ENCODE measurements around the gene LGR6. TPM values are rescaled to one million over a fixed set of nuclear protein-coding genes. Genes with fewer than 3 reads are reported as not detected.

The LGR6 gene
- total RNA-seq, 1 donor: 0.54 TPM

DNA sequence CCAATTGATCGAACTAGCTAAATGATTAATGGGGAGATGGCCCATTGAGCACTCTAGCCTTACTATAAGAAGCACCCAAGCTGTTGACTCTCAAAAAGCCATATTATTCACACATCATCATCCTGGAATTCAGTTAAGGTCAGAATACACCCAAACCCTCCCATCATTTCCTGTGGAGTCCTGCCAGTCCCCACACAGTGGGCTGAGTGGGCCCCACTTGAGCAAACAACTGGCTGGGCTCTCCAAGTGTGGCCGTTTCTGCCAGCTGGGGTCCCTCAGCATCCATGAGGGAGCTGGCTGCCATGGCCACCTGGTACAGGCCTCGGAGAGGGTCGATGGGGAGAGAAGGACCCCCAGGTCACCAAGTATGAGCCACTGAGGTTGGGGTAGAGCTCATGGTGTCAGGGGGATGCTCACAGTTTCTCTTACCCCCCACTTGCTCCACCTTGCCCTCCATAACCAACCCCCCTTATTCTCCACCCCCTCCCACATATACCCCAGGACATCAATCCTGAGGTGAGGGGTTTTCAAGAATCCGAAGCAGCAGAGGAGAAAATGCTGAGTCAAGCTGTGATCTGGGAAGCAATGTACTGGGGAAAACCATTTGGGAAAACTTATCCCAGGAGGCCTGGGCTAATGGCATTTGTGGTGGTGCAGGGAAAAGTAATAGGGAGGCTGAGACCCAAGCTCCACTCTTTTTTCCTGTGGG, 87.9 kb downstream of the LGR6 start:
- no peak for DNase-seq (ENCODE audit: low read depth in 2 of 3, low spot score in 2 of 3)

DNA sequence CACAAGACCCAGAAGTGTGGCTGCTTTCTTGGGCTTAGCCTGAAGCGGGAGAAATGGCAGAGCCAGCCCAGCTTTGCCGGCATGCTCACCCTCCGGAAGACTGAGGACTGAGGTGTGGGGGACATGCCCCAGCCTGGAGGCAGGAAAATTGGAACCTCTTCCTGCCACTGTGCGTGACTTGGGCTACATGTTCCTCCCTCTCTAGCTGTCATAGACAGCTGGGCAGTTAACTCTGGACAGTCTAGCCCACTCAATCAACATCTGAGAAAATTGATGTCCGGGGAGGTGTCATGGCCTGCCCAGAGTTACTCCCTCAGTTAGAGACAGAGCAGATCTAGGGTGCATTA, 88.4 kb downstream of the LGR6 start:
- no peak for DNase-seq (ENCODE audit: low read depth in 2 of 3, low spot score in 2 of 3)

DNA sequence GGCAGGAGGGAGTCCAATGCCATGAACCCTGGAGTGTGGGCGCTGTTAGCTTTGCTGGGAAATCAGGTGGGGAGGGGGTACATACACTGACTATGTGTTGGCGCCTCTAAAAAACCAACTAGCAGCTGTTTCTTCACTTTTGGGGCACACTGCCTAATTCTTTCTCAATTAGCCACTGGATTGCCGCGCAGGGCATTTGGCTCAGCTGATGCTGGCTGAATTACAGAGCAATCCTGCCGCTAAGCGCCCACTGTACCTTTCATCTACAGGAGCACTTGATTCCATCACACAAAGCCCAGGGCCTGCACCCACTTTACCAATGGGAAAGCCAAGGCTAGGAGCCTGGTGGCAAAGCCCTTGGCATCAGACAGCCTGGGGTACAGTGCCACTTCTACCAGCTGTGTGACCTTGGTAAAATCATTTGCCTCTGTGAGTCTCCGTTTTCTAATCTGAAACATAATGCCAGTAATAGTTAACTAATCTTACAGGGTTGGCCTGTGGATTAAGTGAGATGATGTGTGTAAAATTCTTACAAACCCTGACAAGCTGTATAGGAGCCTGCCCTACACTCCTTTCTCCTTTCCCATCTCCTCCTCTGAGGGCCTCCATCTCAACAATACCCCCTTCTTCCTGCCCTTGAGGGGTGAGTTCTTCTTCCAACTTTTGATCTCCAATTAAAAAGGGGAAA, 89.1 kb downstream of the LGR6 start:
- DNase-seq (ENCODE audit: low read depth in 2 of 3, low spot score in 2 of 3): no peak

DNA sequence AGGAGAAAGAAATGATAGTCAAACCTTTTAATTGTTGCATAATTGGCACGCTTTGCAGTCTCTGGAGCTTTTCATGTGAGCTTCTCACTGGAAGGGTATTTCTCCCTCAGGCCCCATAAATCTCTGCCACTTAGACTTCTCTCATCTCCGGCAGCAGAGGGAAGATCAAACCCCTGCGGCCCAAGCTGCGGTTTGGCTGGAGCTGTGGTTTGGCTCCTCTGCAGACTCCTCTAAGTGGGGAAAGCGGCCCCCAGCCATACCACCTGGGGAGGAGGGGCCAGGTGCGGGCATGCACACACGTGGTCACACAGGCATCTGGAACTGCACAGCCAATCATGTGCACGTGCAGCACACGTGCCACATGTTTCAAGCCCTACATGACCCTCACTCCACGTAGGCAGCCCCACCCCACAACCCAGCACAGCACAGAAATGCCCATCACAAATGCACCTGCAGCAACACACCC, 89.8 kb downstream of the LGR6 start:
- peak in 2 of 3 donors; percentile 74 to 84 for DNase-seq (ENCODE audit: low read depth in 2 of 3, low spot score in 2 of 3)

DNA sequence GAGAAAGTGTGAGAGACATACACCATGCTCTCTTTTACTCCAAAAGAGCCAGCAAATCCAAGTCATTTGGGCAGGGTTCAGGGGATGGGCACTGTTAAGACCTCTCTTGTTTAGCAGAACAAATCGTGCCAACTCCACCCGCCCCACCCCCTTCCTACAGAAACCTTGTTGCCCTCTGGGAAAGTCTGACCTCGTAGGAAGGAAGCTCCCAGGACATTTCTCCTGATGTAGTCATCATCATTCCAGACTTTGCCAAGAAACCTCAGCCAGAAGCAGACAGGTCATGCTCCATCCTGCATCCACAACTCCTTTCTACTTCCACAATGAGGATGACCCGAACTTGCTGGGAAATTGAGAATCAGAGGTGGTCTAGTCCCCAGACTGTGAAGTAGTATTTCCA, 90.4 kb downstream of the LGR6 start:
- no peak for DNase-seq (ENCODE audit: low read depth in 2 of 3, low spot score in 2 of 3)

DNA sequence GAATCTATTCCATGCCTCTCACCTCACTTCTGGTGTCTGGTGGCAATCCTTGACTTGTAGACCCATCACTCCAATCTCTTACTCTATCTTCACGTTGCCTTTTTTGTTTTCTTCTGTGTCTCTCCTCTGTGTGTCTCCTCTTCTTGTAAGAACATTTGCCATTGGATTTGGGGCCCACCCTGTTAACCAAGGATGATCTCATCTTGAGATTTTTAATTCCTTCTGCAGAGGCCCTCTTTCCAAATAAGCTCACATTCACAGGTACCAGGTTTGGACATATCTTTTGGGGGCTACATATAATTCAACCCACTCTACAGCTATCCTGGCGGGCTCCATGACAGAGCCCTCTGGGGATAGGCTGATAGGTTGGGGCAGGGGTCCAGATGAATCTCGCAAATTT, 92.3 kb downstream of the LGR6 start:
- DNase-seq (ENCODE audit: low read depth in 2 of 3, low spot score in 2 of 3): no peak

DNA sequence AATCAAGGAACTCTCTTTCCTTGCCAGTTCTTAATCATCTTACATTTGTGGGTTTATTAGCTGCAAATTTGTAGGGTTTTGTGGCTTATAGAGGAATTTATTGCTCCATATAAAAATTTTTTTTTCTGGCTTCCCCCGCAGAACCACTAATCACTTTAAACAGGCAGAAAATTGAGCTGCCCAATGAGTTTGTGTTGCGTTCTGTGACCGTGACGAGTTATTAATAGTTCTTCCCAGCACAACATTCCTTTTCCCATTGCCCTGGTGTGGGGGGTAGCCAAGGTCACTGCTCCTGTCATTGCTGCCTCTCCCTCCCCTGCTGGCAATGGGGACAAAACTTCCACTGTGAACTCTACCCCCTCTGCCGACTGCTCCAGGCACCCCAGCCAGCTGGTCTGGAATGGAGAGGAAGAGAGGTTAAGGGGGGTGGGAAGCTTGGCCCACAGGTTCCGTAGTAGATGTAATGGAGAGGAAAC, 93.1 kb downstream of the LGR6 start:
- DNase-seq (ENCODE audit: low read depth in 2 of 3, low spot score in 2 of 3): no peak

DNA sequence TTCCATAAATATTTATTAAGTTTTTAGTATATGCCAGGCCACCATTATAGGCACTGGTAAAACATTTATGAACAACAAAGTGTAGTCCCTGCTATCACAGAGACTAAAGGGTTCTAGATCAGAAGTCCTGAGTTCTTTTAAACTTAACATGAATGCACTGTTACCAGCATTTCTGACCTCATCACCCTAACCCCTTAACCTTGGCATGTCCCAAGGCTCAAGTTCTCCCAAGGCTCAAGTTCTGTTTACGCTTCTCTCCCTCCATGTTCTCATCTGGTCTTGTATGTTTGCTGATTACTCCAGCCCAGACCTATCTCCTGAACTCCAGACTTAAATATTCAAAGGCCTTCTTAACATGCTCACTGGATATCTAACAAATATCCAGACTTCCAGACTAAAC, 93.6 kb downstream of the LGR6 start:
- no peak for DNase-seq (ENCODE audit: low read depth in 2 of 3, low spot score in 2 of 3)

DNA sequence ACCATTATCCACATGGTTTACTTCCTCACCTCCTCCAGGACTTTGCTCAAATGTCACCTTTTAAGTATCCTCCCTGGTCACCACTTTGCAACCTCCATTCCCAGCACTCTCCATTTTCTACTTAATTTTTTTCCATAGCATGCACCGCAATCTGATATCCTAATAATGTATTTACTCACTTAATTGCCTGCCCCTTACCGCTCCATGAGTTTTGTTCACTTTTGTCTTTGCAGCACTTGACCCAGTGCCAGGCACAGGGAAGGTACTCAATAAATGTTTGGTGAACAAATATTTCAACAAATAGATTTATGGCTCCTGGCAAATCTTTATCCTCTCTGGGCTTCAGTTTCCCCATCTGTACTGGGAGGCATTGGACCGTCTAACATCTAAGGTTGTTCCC, 94.6 kb downstream of the LGR6 start:
- DNase-seq (ENCODE audit: low read depth in 2 of 3, low spot score in 2 of 3): no peak

DNA sequence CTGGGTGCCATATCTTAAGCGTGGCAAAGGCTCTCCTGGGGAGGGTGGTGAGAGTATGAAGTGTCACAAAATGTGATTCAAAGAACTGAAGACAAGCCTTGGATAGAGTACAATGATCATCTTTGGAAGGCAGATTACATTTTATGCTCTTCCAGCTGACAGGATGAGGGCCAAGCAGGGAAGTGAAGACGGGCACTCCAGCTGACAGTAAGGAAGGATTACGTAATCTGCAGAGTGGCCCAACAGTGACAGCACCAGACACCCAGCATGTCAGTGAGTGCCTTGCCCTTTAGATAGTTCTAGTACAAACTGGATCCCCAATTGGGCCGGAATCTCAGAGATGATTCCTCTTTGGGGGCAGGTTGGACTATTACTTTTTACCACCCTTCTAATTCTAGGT, 95.4 kb downstream of the LGR6 start:
- DNase-seq (ENCODE audit: low read depth in 2 of 3, low spot score in 2 of 3): no peak

DNA sequence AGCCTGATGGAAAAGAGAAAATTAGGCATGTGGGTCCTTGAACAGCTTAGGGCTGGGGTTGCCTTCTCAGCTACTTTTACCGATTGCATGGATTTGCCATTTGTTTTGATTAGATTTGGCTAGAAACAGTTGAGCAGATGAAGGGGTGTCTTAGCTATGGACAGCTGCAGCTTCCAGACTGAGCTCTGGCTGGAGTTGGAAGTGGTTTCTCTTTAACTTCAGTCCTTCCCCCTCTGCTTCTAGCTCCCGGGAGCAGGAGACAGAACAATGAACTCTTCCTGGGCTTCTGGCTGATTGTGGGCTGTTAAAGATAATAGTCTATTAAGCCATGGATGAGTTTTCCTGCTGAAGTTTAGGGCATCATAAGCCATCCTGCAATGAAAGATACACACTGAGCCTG, 97.4 kb downstream of the LGR6 start:
- DNase-seq (ENCODE audit: low read depth in 2 of 3, low spot score in 2 of 3): no peak

DNA sequence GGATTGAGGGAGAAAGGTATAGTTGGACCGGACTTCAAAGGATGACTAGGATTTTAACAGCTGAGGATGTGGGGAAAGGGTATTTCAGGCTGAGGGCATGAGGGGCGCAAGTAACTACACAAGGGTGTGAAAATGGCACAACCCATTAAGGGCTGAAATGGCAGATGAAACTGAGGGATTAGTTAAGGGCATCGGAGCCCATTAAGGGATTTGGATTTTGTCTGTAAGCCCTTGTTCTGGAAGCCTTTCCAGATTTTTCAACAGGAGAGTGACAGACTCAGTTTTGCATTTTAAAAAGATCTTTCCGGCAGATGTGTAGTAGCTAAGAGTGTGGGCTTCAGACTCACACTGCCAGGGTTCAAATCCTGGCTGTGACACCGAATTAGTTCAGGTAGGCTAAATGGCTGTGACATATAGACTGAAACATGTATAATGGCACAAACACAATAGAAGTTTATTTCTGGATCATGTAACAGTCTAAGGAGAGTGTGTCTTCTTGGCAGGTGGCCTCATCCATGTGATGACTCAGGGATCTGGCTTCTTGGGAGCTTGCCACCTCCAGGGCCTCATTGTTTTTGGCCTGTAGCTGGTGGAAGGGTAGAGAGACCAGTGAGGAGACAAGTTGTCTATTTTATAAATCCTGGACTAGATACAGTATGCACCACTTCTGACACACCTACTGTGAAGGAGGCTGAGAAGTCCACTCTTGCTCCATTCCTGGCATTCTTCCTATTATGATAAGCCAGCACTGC, 98.5 kb downstream of the LGR6 start:
- no peak for DNase-seq (ENCODE audit: low read depth in 2 of 3, low spot score in 2 of 3)

DNA sequence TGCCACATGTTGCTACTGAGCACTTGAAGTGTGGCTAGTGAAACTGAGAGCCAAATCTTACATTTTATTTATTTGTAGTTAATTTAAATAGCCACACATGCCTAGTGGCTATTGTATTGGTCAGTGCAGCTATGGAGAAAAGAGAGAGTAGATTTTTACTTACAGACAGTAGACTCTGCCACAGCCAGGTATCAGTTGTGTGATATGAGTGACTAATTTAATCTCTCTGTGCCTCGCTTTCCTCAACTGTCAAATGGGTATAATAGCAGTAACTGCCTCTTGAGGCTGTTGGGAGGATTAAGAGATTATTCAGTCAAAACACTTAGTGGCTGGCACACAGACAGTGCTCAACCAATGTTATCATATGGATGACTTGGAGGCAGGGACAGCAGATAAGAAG, 99.2 kb downstream of the LGR6 start:
- no peak for DNase-seq (ENCODE audit: low read depth in 2 of 3, low spot score in 2 of 3)

DNA sequence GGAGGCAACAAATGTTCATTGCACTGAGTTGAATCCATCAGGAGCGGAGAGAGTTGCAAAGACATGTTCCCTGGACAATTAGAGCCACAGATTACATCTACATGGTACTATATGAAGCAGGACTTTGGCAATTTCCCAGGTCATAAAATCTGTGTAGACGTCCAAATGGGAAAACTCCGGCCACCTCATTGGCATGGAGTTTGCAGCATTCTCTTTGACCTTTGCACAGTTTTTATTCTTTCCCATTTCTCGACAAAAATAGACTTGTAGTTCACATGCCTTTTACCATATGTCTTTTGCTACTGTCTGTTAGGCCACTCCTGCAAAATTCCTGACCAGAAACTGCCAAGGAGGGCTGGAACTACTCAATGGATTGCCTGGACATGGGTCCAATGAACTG, 100.0 kb downstream of the LGR6 start:
- DNase-seq (ENCODE audit: low read depth in 2 of 3, low spot score in 2 of 3): no peak

DNA sequence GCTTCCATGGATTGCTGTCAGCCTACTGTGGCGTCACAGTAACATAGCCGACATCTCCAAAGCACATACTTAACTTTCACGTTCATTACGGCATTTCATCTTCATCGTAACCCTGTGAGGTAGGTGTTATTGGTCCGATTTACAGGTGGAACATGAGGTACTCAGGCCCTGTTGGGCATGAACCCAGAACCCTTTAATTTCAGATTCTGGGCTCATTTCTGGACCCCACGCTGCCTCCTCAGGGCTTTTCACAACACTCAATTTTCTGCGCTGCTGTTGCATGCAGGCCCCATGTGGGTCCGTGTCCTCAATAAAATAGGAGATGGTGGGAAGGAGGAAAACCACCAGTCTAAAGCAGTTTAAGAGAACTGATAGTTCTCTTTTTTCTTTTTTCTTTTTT, 108.6 kb downstream of the LGR6 start:
- no peak for DNase-seq (ENCODE audit: low read depth in 2 of 3, low spot score in 2 of 3)

DNA sequence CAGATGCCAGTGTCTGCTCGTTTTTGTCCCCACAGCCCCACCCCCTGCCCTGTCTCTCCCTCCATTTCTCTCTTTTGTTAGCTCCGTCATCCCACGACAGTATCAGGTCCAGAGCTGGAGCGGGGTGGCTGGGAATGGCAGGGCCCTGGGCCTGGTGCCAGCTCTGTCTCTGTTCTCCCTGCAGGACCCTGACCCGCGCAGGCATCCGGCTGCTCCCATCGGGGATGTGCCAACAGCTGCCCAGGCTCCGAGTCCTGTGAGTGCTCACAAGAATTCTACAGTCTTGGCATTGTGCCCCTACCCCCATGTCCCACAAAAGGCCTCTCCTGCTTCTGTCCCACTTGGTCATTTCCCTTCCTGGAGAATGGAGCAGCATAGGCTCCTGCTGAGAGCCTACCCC, 110.8 kb downstream of the LGR6 start:
- DNase-seq (ENCODE audit: low read depth in 2 of 3, low spot score in 2 of 3): no peak

DNA sequence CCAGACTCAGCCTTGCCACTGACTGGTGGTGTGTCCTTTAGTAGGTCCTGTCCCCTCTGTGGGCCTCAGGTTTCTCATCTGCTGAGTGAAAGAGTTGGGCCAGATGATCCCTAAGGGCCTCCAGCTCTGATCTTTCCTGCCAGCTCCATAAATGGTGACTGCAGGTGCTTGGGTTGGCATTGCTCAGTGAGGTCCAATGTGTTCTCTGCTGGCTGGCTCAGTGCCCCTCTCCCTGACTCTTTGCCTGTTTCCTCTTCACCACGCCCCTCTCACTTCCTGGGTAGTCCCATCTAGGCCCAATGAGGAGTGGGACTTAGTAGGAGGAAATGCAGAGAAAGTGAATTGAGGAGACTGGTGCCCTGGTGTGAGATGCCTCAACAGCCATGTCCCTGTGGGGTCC, 111.6 kb downstream of the LGR6 start:
- DNase-seq (ENCODE audit: low read depth in 2 of 3, low spot score in 2 of 3): no peak

DNA sequence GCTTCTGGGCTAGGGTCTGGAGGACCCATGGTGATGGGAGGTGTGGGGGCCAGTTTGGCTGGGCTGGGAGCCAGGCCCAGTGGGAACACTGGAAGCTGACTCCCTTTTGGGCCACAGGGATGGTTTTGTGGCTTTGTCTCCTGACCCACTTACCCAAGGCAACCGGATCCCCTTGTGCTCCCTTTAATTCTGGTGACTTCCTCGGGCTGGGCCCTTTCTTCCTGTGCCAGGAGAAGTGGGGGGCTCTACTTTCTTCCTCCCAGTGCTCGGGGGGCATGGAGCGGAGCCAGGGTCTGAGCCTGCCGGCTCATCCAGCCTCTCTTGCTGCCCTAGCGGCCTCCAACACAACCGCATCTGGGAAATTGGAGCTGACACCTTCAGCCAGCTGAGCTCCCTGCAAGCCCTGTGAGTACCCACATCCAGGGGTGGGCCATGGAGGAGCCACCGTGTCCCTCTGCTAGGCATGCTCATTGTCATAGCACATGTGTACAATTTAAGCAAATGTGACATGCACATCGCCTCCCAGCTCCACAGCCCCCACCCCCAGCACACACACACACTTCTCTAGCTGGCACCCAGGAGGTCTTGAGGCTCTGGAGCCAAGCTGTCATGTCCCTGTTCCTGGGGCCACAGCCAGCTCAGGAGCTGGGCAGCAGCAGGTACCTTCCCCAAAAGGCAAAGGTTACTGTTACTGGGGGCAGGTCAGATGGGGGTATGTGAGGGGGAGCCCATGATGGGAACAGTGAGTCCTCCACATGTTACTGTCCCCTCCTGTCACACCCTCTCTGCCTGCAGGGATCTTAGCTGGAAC, 113.1 kb downstream of the LGR6 start:
- no peak for DNase-seq (ENCODE audit: low read depth in 2 of 3, low spot score in 2 of 3)

DNA sequence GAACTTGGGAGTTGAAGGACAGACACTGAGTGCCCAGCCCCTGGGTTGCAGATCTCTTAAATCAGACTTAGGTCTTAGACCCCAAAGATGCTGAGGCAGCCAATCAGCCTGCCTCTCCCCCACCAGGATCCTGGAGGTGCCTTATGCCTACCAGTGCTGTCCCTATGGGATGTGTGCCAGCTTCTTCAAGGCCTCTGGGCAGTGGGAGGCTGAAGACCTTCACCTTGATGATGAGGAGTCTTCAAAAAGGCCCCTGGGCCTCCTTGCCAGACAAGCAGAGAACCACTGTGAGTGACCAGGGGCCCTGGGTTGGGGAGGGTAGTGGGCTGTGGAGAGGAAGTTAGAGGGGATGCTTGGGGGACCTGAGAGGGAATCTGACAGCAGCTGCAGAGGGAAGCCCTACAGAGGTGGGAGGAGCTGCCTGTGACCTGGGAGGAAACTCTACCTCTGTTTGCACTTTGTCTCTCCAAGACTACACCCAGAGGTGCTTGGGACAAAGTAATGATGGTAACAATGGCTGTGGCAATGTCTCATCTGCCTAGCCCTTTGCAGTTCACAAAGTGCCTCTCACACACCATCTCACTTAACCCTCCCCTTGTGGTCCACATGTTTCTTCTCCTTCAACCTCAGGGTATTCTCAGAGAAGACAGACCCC, 116.6 kb downstream of the LGR6 start:
- no peak for DNase-seq (ENCODE audit: low read depth in 2 of 3, low spot score in 2 of 3)

DNA sequence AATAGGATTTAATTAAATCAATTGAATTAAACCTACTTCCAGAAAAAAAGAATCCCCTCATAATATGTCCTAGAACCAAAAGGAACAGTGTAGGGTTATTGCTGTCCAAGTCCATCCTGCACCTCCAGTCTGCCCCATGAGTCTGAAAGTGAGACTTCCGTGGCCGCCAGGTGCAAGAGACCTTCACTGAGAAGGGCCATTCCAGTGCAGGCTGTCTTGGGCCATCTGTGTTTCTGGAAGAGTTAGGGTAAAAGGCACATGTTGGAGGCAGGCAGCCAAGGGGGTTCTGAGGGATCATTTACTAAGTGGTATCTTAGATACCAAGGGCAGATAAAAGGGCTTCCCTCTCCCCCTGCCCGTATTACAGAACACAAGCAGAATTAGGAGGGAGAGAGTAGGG, 117.1 kb downstream of the LGR6 start:
- DNase-seq (ENCODE audit: low read depth in 2 of 3, low spot score in 2 of 3): no peak
